Mesendoderm (in vitro differentiated cells): Measurements from ENCODE around the gene CDCA3.
A peak's percentile ranks its signal among the peaks of the same experiment; 100 is the strongest.

ENCODE experiments used
- DNase-seq: peaks from one replicate; pipeline ENCODE4 v3.0.0; 2013
- H2AK5ac ChIP-seq: 2 replicates; pipeline ENCODE4 v1.6.1; 2013; ENCODE audit warnings: low read length, inconsistent platforms
- H2BK120ac ChIP-seq: 2 replicates; pipeline ENCODE4 v1.6.1; 2013; ENCODE audit warnings: low read depth, mild to moderate bottlenecking, low read length, moderate library complexity, mixed read lengths
- H2BK15ac ChIP-seq: replicated peaks from 2 replicates; pipeline ENCODE4 v1.6.1; 2013; ENCODE audit warnings: low read depth, mild to moderate bottlenecking, moderate library complexity
- H2BK5ac ChIP-seq: 2 replicates; pipeline ENCODE4 v1.6.1; 2013; ENCODE audit warnings: low read length, inconsistent platforms
- H3K18ac ChIP-seq: 2 replicates; pipeline ENCODE4 v1.6.1; 2013; ENCODE audit warnings: mild to moderate bottlenecking, low read length, mixed read lengths
- H3K23ac ChIP-seq: one replicate; pipeline ENCODE4 v1.6.1; 2013; ENCODE audit warnings: low read length
- H3K27ac ChIP-seq: 2 replicates; pipeline ENCODE4 v1.5.1; 2013; ENCODE audit warnings: low read depth, mild to moderate bottlenecking, inconsistent platforms, low read length, moderate library complexity
- H3K27me3 ChIP-seq: 2 replicates; pipeline ENCODE4 v1.6.1; 2013; ENCODE audit warnings: low read length, control low read depth, mild to moderate bottlenecking, inconsistent platforms; ENCODE audit not compliant: insufficient read depth, poor library complexity
- H3K36me3 ChIP-seq: 2 replicates; pipeline ENCODE4 v1.6.1; 2013; ENCODE audit warnings: low read length, inconsistent platforms; ENCODE audit not compliant: control insufficient read depth, insufficient read depth
- H3K4ac ChIP-seq: one replicate; pipeline ENCODE4 v1.6.1; 2013; ENCODE audit warnings: low read depth, mild to moderate bottlenecking, low read length, moderate library complexity
- H3K4me1 ChIP-seq: 2 replicates; pipeline ENCODE4 v1.6.1; 2013; ENCODE audit warnings: low read depth, low read length, inconsistent platforms; ENCODE audit not compliant: control insufficient read depth
- H3K4me2 ChIP-seq: 2 replicates; pipeline ENCODE4 v1.6.1; 2013; ENCODE audit warnings: low read length
- H3K4me3 ChIP-seq: 2 replicates; pipeline ENCODE4 v1.5.1; 2013; ENCODE audit warnings: mild to moderate bottlenecking, low read length
- H3K56ac ChIP-seq: one replicate; pipeline ENCODE4 v1.6.1; 2013; ENCODE audit warnings: low read length
- H3K79me1 ChIP-seq: 2 replicates; pipeline ENCODE4 v1.6.1; 2013; ENCODE audit warnings: low read length, inconsistent platforms
- H3K79me2 ChIP-seq: 2 replicates; pipeline ENCODE4 v1.6.1; 2013; ENCODE audit warnings: mild to moderate bottlenecking, low read length; ENCODE audit not compliant: control insufficient read depth, insufficient read depth
- H3K9ac ChIP-seq: 2 replicates; pipeline ENCODE4 v1.6.1; 2013; ENCODE audit warnings: low read length, inconsistent platforms
- H4K5ac ChIP-seq: one replicate; pipeline ENCODE4 v1.6.1; 2013; ENCODE audit warnings: low read length
- H4K8ac ChIP-seq: one replicate; pipeline ENCODE4 v1.6.1; 2013; ENCODE audit warnings: low read depth, mild to moderate bottlenecking, control low read depth, low read length, moderate library complexity
- WGBS: extraction: QIAGEN DNeasy Blood & Tissue Kit; methylation state at CpG from one replicate; pipeline ENCODE4 v1.1.7; 2013; ENCODE audit warnings: low lambda C conversion rate, missing lambda C conversion rate; ENCODE audit not compliant: insufficient coverage; ENCODE audit errors: extremely low coverage; 5-methylcytosine and 5-hydroxymethylcytosine counted together

The CDCA3 gene

GRCh38 chr12:6840761-6841515 lies 10.1 kb downstream of the CDCA3 start, which contains the start of gene GNB3:
GNB3 (plus strand) TSS chr12:6840925; CDS start chr12:6841288, 363 bp downstream.
- Histone ChIP-seq H3K4me3 (no peak within 1 kb of the TSS), H3K9ac (no peak within 1 kb of the TSS), H3K4me1 (no peaks in the 10 kb centered on the region), H3K27ac (no peak within 1 kb of the TSS), H2BK120ac (no peak within 1 kb of the TSS), H3K36me3 (peaks cover 19% of the 10 kb centered on the region), H3K4me2 (no peak within 1 kb of the TSS), H2AK5ac (no peak within 1 kb of the TSS), H3K79me1 (no peaks in the 10 kb centered on the region), H2BK15ac (no peak within 1 kb of the TSS), H4K5ac (no peak within 1 kb of the TSS), H3K79me2 (no peaks in the 10 kb centered on the region), H3K27me3 (no peaks in the 10 kb centered on the region), H3K56ac (no peak within 1 kb of the TSS), H3K23ac (no peak within 1 kb of the TSS), H4K8ac (no peak within 1 kb of the TSS), H3K18ac (no peak within 1 kb of the TSS), H3K4ac (no peak within 1 kb of the TSS), H2BK5ac (no peak within 1 kb of the TSS)
- no peak for DNase-seq
- WGBS, result no CpG with 5 or more reads among the region's 24 CpGs

- DNase-seq, result no peak
- Histone ChIP-seq H3K23ac (no peak overlapping the region), H3K79me1 (no peaks in the 10 kb centered on the region)
Observed at GRCh38 chr12:6840330-6840729, 10.8 kb downstream of the CDCA3 start.

GRCh38 chr12:6839482-6840201 lies 11.4 kb downstream of the CDCA3 start:
- no peak overlapping the region for H2BK5ac ChIP-seq
- H3K79me1 ChIP-seq, result no peaks in the 10 kb centered on the region
- no peak overlapping the region for H3K9ac ChIP-seq
- no peak overlapping the region for H4K5ac ChIP-seq
- H2BK15ac ChIP-seq, result no peak overlapping the region
- no CpG with 5 or more reads among the region's 10 CpGs for WGBS
- no peak overlapping the region for H3K56ac ChIP-seq
- no peak overlapping the region for H4K8ac ChIP-seq
- DNase-seq, result peak; percentile 8
- H3K36me3 ChIP-seq, result peaks cover 15% of the 10 kb centered on the region
- no peak overlapping the region for H3K23ac ChIP-seq
- no peaks in the 10 kb centered on the region for H3K79me2 ChIP-seq
- no peaks in the 10 kb centered on the region for H3K4me1 ChIP-seq
- no peak overlapping the region for H3K18ac ChIP-seq
- H3K4me2 ChIP-seq, result no peak overlapping the region
- no peak overlapping the region for H3K4ac ChIP-seq
- H2BK120ac ChIP-seq, result no peak overlapping the region
- no peak overlapping the region for H3K4me3 ChIP-seq
- no peak overlapping the region for H2AK5ac ChIP-seq
- no peaks in the 10 kb centered on the region for H3K27me3 ChIP-seq
- no peak overlapping the region for H3K27ac ChIP-seq

More at GRCh38 chr12:6840330-6840729, 10.8 kb downstream of the CDCA3 start:
- H3K18ac ChIP-seq, result no peak overlapping the region
- H3K4me3 ChIP-seq, result no peak overlapping the region
- no CpG with 5 or more reads among the region's 1 CpG for WGBS
- no peak overlapping the region for H2AK5ac ChIP-seq
- H3K9ac ChIP-seq, result no peak overlapping the region
- no peak overlapping the region for H3K27ac ChIP-seq
- no peak overlapping the region for H3K4me2 ChIP-seq
- H3K56ac ChIP-seq, result no peak overlapping the region
- no peaks in the 10 kb centered on the region for H3K79me2 ChIP-seq
- H4K8ac ChIP-seq, result no peak overlapping the region
- no peak overlapping the region for H2BK15ac ChIP-seq
- peaks cover 19% of the 10 kb centered on the region for H3K36me3 ChIP-seq
- no peaks in the 10 kb centered on the region for H3K27me3 ChIP-seq
- no peak overlapping the region for H4K5ac ChIP-seq
- H3K4me1 ChIP-seq, result no peaks in the 10 kb centered on the region
- no peak overlapping the region for H2BK5ac ChIP-seq
- H3K4ac ChIP-seq, result no peak overlapping the region
- H2BK120ac ChIP-seq, result no peak overlapping the region

- Histone ChIP-seq H3K79me1 (no peaks in the 10 kb centered on the region), H2BK5ac (no peak overlapping the region), H3K9ac (no peak overlapping the region), H4K8ac (no peak overlapping the region), H3K79me2 (no peaks in the 10 kb centered on the region), H3K27ac (no peak overlapping the region), H3K4me1 (no peaks in the 10 kb centered on the region), H3K23ac (no peak overlapping the region), H2AK5ac (no peak overlapping the region), H3K18ac (no peak overlapping the region), H3K36me3 (peaks cover 16% of the 10 kb centered on the region), H2BK120ac (no peak overlapping the region), H3K4me2 (no peak overlapping the region), H3K56ac (no peak overlapping the region), H3K27me3 (no peaks in the 10 kb centered on the region), H2BK15ac (no peak overlapping the region), H3K4me3 (no peak overlapping the region), H3K4ac (no peak overlapping the region), H4K5ac (no peak overlapping the region)
- WGBS, result no CpG with 5 or more reads among the region's 16 CpGs
- no peak for DNase-seq
Observed at GRCh38 chr12:6838854-6839253, 12.2 kb downstream of the CDCA3 start.

GRCh38 chr12:6837370-6838060 lies 13.6 kb downstream of the CDCA3 start:
- WGBS, result no CpG with 5 or more reads among the region's 26 CpGs
- H3K18ac ChIP-seq, result no peak overlapping the region

More at GRCh38 chr12:6837370-6838060, 13.6 kb downstream of the CDCA3 start:
- no peak overlapping the region for H2AK5ac ChIP-seq
- no peak overlapping the region for H4K8ac ChIP-seq
- H3K23ac ChIP-seq, result no peak overlapping the region
- no peak overlapping the region for H4K5ac ChIP-seq
- H3K4me1 ChIP-seq, result no peaks in the 10 kb centered on the region
- H2BK15ac ChIP-seq, result no peak overlapping the region
- H3K4me2 ChIP-seq, result no peak overlapping the region
- H3K36me3 ChIP-seq, result peaks cover 18% of the 10 kb centered on the region
- H3K9ac ChIP-seq, result no peak overlapping the region
- H3K79me1 ChIP-seq, result no peaks in the 10 kb centered on the region
- no peak for DNase-seq
- H3K27ac ChIP-seq, result no peak overlapping the region
- no peaks in the 10 kb centered on the region for H3K27me3 ChIP-seq
- no peak overlapping the region for H3K4me3 ChIP-seq
- no peaks in the 10 kb centered on the region for H3K79me2 ChIP-seq
- no peak overlapping the region for H2BK120ac ChIP-seq
- no peak overlapping the region for H3K4ac ChIP-seq
- H2BK5ac ChIP-seq, result no peak overlapping the region
- no peak overlapping the region for H3K56ac ChIP-seq
